Thymus (tissue), 11 donors: ENCODE results near the gene CNTRL. TPM values are rescaled to one million over a fixed set of nuclear protein-coding genes. Genes with fewer than 3 reads are reported as not detected.

Experiments used
- DNase-seq, 9 donors: peaks; one replicate each; pipeline ENCODE4 v3.0.0-alpha.2; 2013; ENCODE audit warnings: low spot score in 9 of 9, low read depth in 6 of 9, missing footprints in 1 of 9
- H3K27ac ChIP-seq, 2 donors: one replicate each; pipeline ENCODE4 v1.5.1; 2013; ENCODE audit warnings: control low read depth in 1 of 2, low read depth in 1 of 2, low read length in 1 of 2, mild to moderate bottlenecking in 1 of 2, moderate library complexity in 1 of 2
- H3K27me3 ChIP-seq, 2 donors: one replicate each; pipeline ENCODE4 v1.5.1; 2013; ENCODE audit warnings: low read length in 1 of 2; ENCODE audit not compliant: control insufficient read depth in 2 of 2, insufficient read depth in 1 of 2
- H3K36me3 ChIP-seq, 2 donors: one replicate each; pipeline ENCODE4 v1.5.1; 2013; ENCODE audit warnings: low read length in 1 of 2, mild to moderate bottlenecking in 1 of 2, moderate library complexity in 1 of 2; ENCODE audit not compliant: control insufficient read depth in 2 of 2, insufficient read depth in 2 of 2
- H3K4me1 ChIP-seq, 2 donors: one replicate each; pipeline ENCODE4 v1.5.1; 2013; ENCODE audit warnings: low read length in 2 of 2; ENCODE audit not compliant: control insufficient read depth in 2 of 2, insufficient read depth in 2 of 2
- H3K4me3 ChIP-seq, 2 donors: one replicate each; pipeline ENCODE4 v1.5.1; 2013; ENCODE audit warnings: low read length in 2 of 2, control low read depth in 1 of 2, mild to moderate bottlenecking in 1 of 2
- H3K9me3 ChIP-seq, 2 donors: one replicate each; pipeline ENCODE4 v1.5.1; 2013; ENCODE audit warnings: low read length in 1 of 2, mild to moderate bottlenecking in 1 of 2; ENCODE audit not compliant: control insufficient read depth in 2 of 2, insufficient read depth in 1 of 2
- WGBS: extraction: QIAGEN DNeasy Blood & Tissue Kit; methylation state at CpG from one replicate; pipeline ENCODE4 v1.1.7; 2013; 5-methylcytosine and 5-hydroxymethylcytosine counted together
- polyA plus RNA-seq: library from polyadenylated mRNA; stranded (reverse); fragments of 200-250 nt; gene quantifications from one replicate; pipeline ENCODE4 v1.2.3, GENCODE V29; 2013
- total RNA-seq: library from RNA; stranded (reverse); fragments of 120-200 nt; gene quantifications from one replicate; pipeline ENCODE4 v1.2.4, GENCODE V29; 2013
- donor health status: healthy.

Gene CNTRL
- total and polyA plus RNA-seq, 2 donors, result 24.1 to 39.4 TPM

DNA sequence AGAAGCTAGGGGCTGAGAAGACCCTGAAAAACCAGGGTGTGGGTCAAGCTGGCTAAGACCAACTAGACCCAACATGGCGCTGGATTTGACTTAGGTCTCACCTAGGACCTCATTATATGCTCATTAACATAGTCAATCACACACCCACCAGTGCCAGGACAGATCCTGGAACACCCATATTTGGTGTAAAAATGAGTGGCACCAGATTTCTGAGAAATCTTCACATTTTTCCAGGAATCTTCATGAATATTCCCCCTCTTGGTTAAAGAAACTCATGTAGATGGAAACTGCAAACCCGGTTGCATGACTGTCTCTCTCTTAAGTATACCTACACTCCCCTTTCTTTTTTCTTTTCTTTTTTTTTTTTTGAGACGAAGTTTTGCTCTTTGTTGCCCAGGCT lies 144.8 kb downstream of the CNTRL start:
- Histone ChIP-seq H3K27me3 (no peaks in the 10 kb centered on the region), H3K9me3 (no peaks in the 10 kb centered on the region), H3K4me3 (no peak overlapping the region), H3K27ac (no peak overlapping the region), H3K36me3 (no peaks in the 10 kb centered on the region), H3K4me1 (peaks cover 0 to 6% of the 10 kb centered on the region in 2 donors)
- 94% methylated on average over 3 of the region's 3 CpGs for WGBS
- no peak for DNase-seq

DNA sequence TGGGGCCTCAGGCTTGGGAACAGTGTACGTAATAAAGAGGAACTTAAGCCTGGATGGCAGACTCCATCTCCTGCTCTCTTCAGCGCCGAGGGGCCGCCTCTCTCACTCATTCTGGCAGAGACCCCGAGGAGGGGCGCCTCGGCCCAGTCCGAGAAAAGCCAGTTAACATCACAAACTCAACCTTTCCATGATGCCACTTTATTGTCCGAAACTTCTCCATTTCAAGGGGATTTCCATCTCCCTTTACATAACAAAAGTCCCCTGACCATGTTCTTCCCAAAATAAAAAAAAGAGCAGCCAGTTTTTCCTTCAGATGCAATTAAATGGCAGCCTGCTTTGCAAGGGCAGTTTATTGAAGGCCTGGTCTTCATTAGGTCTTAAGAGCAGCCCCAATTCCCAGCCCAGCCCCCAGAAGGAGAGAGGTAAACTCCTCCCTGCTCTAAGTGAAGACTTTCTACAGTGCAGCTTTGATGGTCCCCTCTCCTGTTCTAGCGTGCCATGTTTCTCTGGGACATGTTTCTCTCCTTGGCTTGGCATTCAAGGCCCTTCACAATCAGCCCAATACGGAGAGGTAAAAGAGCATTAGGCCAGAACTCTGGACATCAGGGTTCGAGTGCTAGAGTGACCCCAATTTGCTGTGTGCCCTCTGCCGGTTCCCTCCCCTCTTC lies 146.4 kb downstream of the CNTRL start:
- no peaks in the 10 kb centered on the region for H3K27me3 ChIP-seq
- DNase-seq, result peak in 1 of 9 donors; percentile 27
- 72% methylated on average over 13 of the region's 13 CpGs for WGBS
- no peaks in the 10 kb centered on the region for H3K9me3 ChIP-seq
- H3K27ac ChIP-seq, result peak overlapping the region in 1 of 2 donors; percentile 68
- H3K4me3 ChIP-seq, result no peak overlapping the region
- H3K4me1 ChIP-seq, result peaks cover 0 to 6% of the 10 kb centered on the region in 2 donors
- H3K36me3 ChIP-seq, result no peaks in the 10 kb centered on the region

DNA sequence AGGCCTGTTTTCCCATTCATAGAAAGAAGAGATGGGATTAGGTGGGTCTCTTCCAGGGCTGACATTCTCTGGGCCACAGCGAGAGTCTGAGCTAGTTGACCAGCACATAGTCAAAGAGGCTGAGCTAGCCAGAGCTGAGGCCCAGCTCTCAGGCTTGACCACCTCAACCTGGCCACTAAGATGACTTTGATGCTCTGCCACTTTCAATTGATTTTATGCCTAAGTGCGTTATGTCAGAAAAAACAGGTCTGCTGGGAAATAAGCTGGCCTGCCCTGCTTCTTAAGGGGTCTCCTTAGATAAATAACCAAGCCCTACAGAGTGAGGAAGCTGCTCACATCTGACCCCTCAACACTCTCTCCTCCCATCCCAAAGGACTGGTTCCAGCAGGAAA lies 146.9 kb downstream of the CNTRL start:
- H3K4me1 ChIP-seq, result peaks cover 0 to 6% of the 10 kb centered on the region in 2 donors
- no peaks in the 10 kb centered on the region for H3K9me3 ChIP-seq
- no peak overlapping the region for H3K4me3 ChIP-seq
- no peaks in the 10 kb centered on the region for H3K27me3 ChIP-seq
- no peak for DNase-seq
- H3K27ac ChIP-seq, result no peak overlapping the region
- no peaks in the 10 kb centered on the region for H3K36me3 ChIP-seq
- WGBS, result 98% methylated on average over 2 of the region's 2 CpGs

DNA sequence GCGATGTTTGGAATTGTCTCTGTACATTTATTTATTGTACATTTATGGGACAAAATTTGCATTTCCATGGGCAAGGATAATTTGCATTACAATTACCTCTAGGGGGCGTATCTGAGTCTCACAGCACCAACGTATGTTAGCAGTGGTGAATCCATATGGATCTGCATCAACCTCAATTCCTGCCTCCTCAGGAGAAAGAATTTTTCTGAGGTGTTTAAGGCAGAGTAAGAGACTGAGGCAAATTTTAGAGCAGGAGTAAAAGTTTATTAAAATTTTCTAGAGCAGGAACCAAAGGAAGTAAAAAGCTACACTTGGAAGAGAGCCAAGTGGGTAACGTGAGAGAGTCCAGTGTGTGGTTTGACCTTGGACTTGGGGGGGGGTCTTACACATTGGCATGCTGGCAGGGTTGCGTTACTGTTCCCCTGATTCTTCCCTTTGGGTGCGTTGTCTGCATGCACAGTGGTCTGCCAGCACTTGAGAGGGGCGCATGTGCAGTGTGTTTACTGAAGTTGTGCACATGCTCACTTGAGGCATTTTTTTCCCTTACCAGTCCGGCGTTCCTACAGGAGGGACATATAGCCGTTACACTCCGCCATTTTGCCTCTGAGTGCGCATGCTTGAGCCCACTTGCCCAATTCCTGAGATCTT lies 147.9 kb downstream of the CNTRL start:
- Histone ChIP-seq H3K36me3 (no peaks in the 10 kb centered on the region), H3K4me1 (peaks cover 0 to 6% of the 10 kb centered on the region in 2 donors), H3K9me3 (no peaks in the 10 kb centered on the region), H3K27me3 (no peaks in the 10 kb centered on the region), H3K27ac (no peak overlapping the region), H3K4me3 (no peak overlapping the region)
- no peak for DNase-seq
- WGBS, result 78% methylated on average over 12 of the region's 12 CpGs

DNA sequence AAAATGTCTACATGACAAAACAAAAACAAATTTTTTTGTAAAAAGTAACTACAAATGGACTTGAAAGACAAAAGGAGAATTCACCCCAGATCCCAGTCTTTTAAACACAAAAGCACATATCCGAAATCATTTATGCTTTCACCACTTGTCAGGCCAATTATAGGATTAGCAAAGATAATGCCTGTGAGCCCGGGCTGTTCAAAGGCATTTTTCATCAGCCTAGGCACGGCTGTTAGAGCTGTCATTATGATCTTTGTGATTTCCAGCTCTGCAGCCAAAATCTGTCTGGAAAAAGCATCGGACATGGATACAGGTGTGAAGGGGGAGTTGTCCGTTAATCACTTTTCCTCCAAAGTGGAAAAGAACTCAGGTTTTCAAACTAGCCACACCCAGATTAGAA lies 150.5 kb downstream of the CNTRL start:
- Histone ChIP-seq H3K9me3 (no peaks in the 10 kb centered on the region), H3K27ac (no peak overlapping the region), H3K4me3 (no peak overlapping the region), H3K27me3 (no peaks in the 10 kb centered on the region), H3K36me3 (no peaks in the 10 kb centered on the region), H3K4me1 (peaks cover 0 to 4% of the 10 kb centered on the region in 2 donors)
- DNase-seq, result no peak
- 93% methylated on average over 5 of the region's 5 CpGs for WGBS

DNA sequence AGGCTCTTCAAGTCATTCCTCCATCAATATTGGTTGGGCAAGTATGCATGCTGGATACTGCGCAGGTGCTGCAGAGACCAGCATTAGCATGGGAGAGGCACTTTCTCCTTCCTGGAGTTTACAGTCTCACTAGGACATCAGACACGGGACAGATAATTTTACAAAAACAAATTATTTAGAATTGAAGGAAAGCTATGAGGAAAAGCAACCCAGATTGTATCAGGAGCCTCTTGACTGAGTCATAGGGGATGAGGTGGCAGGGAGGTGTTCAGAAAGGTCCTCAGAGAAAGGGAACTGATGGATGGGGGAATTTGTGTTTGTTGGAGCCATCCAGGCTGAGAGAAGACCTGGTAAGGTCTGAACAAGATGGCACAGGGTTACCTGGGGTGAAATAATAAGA lies 151.4 kb downstream of the CNTRL start:
- peaks cover 0 to 2% of the 10 kb centered on the region in 2 donors for H3K4me1 ChIP-seq
- H3K4me3 ChIP-seq, result no peak overlapping the region
- DNase-seq, result no peak
- no peaks in the 10 kb centered on the region for H3K27me3 ChIP-seq
- 97% methylated on average over 2 of the region's 2 CpGs for WGBS
- H3K27ac ChIP-seq, result no peak overlapping the region
- H3K36me3 ChIP-seq, result no peaks in the 10 kb centered on the region
- no peaks in the 10 kb centered on the region for H3K9me3 ChIP-seq

Other genes starting within 250 kb of the CNTRL start
- gene PSMD5, start 232.0 kb upstream of the CNTRL start, total RNA-seq, result 17.6 TPM
- 24.2 TPM for gene PSMD5, start 232.0 kb upstream of the CNTRL start, polyA plus RNA-seq
- gene PHF19, start 197.8 kb upstream of the CNTRL start, total RNA-seq, result 47.1 TPM
- gene PHF19, start 197.8 kb upstream of the CNTRL start, polyA plus RNA-seq, result 32.6 TPM
- 21.7 TPM for gene TRAF1, start 148.2 kb upstream of the CNTRL start, total RNA-seq
- gene TRAF1, start 148.2 kb upstream of the CNTRL start, polyA plus RNA-seq, result 21.7 TPM
- 2.4 TPM for gene C5, start 24.7 kb upstream of the CNTRL start, total RNA-seq
- 2.4 TPM for gene C5, start 24.7 kb upstream of the CNTRL start, polyA plus RNA-seq
- gene RAB14, start 126.9 kb downstream of the CNTRL start, total RNA-seq, result 23.1 TPM
- gene RAB14, start 126.9 kb downstream of the CNTRL start, polyA plus RNA-seq, result 49.0 TPM
- gene GSN, start 193.2 kb downstream of the CNTRL start, total RNA-seq, result 138 TPM
- 248 TPM for gene GSN, start 193.2 kb downstream of the CNTRL start, polyA plus RNA-seq